Measurements from ENCODE around the gene IKZF4.

DNA sequence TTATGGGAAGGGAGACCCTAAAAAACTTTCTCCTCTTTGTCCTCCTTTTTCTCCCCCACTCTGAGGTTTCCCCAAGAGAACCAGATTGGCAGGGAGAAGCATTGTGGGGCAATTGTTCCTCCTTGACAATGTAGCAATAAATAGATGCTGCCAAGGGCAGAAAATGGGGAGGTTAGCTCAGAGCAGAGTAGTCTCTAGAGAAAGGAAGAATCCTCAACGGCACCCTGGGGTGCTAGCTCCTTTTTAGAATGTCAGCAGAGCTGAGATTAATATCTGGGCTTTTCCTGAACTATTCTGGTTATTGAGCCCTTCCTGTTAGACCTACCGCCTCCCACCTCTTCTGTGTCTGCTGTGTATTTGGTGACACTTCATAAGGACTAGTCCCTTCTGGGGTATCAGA is 16.3 kb downstream of the IKZF4 start:
- TF ChIP-seq EGR1 (IDR thresholded peaks at IDR 0.05; ENCODE audit: borderline replicate concordance, low read depth, low read length) (no peak), CEBPB (IDR thresholded peaks at IDR 0.05; ENCODE audit: low read depth, low read length) (no peak), EP300 (IDR thresholded peaks at IDR 0.05; ENCODE audit: borderline replicate concordance in 1 of 2, low read depth in 2 of 2, low read length in 2 of 2) (no peak), NRF1 (IDR thresholded peaks at IDR 0.05; ENCODE audit: low read depth, low read length) (no peak)
- TF ChIP-seq, protein P1, sequence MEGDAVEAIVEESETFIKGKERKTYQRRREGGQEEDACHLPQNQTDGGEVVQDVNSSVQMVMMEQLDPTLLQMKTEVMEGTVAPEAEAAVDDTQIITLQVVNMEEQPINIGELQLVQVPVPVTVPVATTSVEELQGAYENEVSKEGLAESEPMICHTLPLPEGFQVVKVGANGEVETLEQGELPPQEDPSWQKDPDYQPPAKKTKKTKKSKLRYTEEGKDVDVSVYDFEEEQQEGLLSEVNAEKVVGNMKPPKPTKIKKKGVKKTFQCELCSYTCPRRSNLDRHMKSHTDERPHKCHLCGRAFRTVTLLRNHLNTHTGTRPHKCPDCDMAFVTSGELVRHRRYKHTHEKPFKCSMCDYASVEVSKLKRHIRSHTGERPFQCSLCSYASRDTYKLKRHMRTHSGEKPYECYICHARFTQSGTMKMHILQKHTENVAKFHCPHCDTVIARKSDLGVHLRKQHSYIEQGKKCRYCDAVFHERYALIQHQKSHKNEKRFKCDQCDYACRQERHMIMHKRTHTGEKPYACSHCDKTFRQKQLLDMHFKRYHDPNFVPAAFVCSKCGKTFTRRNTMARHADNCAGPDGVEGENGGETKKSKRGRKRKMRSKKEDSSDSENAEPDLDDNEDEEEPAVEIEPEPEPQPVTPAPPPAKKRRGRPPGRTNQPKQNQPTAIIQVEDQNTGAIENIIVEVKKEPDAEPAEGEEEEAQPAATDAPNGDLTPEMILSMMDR (IDR thresholded peaks at IDR 0.05; ENCODE audit: control extremely low read depth in 1 of 3, insufficient read depth in 1 of 3, low read depth in 1 of 3, low read length in 3 of 3): no peak

All from H1 (cell line).